ENCODE results near the gene SLC25A25.

GRCh38 chr9:128109050-128109709, 41.1 kb downstream of the SLC25A25 start:
- TF ChIP-seq, protein P1, sequence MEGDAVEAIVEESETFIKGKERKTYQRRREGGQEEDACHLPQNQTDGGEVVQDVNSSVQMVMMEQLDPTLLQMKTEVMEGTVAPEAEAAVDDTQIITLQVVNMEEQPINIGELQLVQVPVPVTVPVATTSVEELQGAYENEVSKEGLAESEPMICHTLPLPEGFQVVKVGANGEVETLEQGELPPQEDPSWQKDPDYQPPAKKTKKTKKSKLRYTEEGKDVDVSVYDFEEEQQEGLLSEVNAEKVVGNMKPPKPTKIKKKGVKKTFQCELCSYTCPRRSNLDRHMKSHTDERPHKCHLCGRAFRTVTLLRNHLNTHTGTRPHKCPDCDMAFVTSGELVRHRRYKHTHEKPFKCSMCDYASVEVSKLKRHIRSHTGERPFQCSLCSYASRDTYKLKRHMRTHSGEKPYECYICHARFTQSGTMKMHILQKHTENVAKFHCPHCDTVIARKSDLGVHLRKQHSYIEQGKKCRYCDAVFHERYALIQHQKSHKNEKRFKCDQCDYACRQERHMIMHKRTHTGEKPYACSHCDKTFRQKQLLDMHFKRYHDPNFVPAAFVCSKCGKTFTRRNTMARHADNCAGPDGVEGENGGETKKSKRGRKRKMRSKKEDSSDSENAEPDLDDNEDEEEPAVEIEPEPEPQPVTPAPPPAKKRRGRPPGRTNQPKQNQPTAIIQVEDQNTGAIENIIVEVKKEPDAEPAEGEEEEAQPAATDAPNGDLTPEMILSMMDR (IDR thresholded peaks at IDR 0.05), result no peak
- TF ChIP-seq POLR2AphosphoS5 (IDR thresholded peaks at IDR 0.05; ENCODE audit: low read depth, low read length) (no peak), SIN3A (IDR thresholded peaks at IDR 0.05; ENCODE audit: borderline replicate concordance, insufficient read depth, low read depth, low read length) (no peak)
- TF ChIP-seq, protein P2, sequence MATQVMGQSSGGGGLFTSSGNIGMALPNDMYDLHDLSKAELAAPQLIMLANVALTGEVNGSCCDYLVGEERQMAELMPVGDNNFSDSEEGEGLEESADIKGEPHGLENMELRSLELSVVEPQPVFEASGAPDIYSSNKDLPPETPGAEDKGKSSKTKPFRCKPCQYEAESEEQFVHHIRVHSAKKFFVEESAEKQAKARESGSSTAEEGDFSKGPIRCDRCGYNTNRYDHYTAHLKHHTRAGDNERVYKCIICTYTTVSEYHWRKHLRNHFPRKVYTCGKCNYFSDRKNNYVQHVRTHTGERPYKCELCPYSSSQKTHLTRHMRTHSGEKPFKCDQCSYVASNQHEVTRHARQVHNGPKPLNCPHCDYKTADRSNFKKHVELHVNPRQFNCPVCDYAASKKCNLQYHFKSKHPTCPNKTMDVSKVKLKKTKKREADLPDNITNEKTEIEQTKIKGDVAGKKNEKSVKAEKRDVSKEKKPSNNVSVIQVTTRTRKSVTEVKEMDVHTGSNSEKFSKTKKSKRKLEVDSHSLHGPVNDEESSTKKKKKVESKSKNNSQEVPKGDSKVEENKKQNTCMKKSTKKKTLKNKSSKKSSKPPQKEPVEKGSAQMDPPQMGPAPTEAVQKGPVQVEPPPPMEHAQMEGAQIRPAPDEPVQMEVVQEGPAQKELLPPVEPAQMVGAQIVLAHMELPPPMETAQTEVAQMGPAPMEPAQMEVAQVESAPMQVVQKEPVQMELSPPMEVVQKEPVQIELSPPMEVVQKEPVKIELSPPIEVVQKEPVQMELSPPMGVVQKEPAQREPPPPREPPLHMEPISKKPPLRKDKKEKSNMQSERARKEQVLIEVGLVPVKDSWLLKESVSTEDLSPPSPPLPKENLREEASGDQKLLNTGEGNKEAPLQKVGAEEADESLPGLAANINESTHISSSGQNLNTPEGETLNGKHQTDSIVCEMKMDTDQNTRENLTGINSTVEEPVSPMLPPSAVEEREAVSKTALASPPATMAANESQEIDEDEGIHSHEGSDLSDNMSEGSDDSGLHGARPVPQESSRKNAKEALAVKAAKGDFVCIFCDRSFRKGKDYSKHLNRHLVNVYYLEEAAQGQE (IDR thresholded peaks at IDR 0.05; ENCODE audit: insufficient read depth in 1 of 2, low read depth in 2 of 2, low read length in 1 of 2), result no peak
